AG08395 (cell line): ENCODE data around the gene DDX41.
"Not testable (repeated sequence)": the region's sequence is repeated elsewhere in the genome, so short reads cannot be mapped to it uniquely, and the experiment has no call there.

Experiments
- DNase-seq: peaks from one replicate; pipeline ENCODE4 v3.0.0; 2012; ENCODE audit warnings: mixed read lengths, low spot score

Gene DDX41

GRCh38 chr5:177537389-177538361, 20.9 kb upstream of the DDX41 start:
- DNase-seq: peak; percentile 93

- no peak for DNase-seq
These were observed 19.6 kb upstream of the DDX41 start for GRCh38 chr5:177536386-177536785.

GRCh38 chr5:177535125-177535524, 18.4 kb upstream of the DDX41 start:
- no peak for DNase-seq

- not testable (repeated sequence) for DNase-seq
These were observed 17.7 kb upstream of the DDX41 start for GRCh38 chr5:177534433-177534832.

- DNase-seq: no peak
These were observed 14.6 kb upstream of the DDX41 start for GRCh38 chr5:177531209-177531940.

GRCh38 chr5:177530638-177531037, 13.9 kb upstream of the DDX41 start:
- no peak for DNase-seq

- DNase-seq: no peak
These were observed 12.8 kb upstream of the DDX41 start for GRCh38 chr5:177529247-177530203.

GRCh38 chr5:177528631-177529030, 11.9 kb upstream of the DDX41 start:
- DNase-seq: no peak

GRCh38 chr5:177527595-177527994, 10.8 kb upstream of the DDX41 start:
- no peak for DNase-seq

GRCh38 chr5:177526791-177527190, 10.0 kb upstream of the DDX41 start:
- DNase-seq: no peak

- no peak for DNase-seq
These were observed 9.4 kb upstream of the DDX41 start for GRCh38 chr5:177526191-177526590.

GRCh38 chr5:177524941-177525655, 8.3 kb upstream of the DDX41 start:
- no peak for DNase-seq

GRCh38 chr5:177524539-177524900, 7.8 kb upstream of the DDX41 start:
- DNase-seq: no peak

- no peak for DNase-seq
These were observed 7.2 kb upstream of the DDX41 start for GRCh38 chr5:177523711-177524538.

GRCh38 chr5:177520916-177521513, 4.3 kb upstream of the DDX41 start:
- no peak for DNase-seq

- no peak for DNase-seq
These were observed 3.5 kb upstream of the DDX41 start for GRCh38 chr5:177520271-177520670.

GRCh38 chr5:177519463-177520235, 2.9 kb upstream of the DDX41 start:
- no peak for DNase-seq

- no peak for DNase-seq
These were observed 1.2 kb downstream of the DDX41 start for GRCh38 chr5:177515580-177515979.

- DNase-seq: no peak
These were observed 2.2 kb downstream of the DDX41 start for GRCh38 chr5:177514541-177514940.
